OCI-LY3 (cell line): Measurements from ENCODE around the gene ARPC5L.
"Not testable (repeated sequence)": the region's sequence is repeated elsewhere in the genome, so short reads cannot be mapped to it uniquely, and the experiment has no call there.

Source experiments
- H2AFZ ChIP-seq: fragments of 200-600, 300-600 bp; shearing (Covaris generic); 2 replicates; pipeline ENCODE4 v1.6.0; 2014; ENCODE audit warnings: antibody characterized with exemption, low read depth, low read length
- H3K27ac ChIP-seq: fragments of 200-600, 300-600 bp; sonication (generic); 2 replicates; pipeline ENCODE4 v1.5.1; 2014; ENCODE audit warnings: mild to moderate bottlenecking, low read length, moderate library complexity, mixed read lengths
- H3K27me3 ChIP-seq: fragments of 200-600, 300-600 bp; sonication (generic); 2 replicates; pipeline ENCODE4 v1.6.1; 2014; ENCODE audit warnings: low read depth, low read length, mixed read lengths
- H3K36me3 ChIP-seq: fragments of 200-600, 300-600 bp; sonication (generic); replicated peaks from 2 replicates; pipeline ENCODE3; 2014; ENCODE audit warnings: low read depth, low read length, mixed read lengths
- H3K4me1 ChIP-seq: fragments of 300-600, 200-600 bp; sonication (generic); 2 replicates; pipeline ENCODE4 v1.6.1; 2014; ENCODE audit warnings: low read length, mixed read lengths
- H3K4me2 ChIP-seq: fragments of 200-600, 300-600 bp; sonication (generic); 2 replicates; pipeline ENCODE4 v1.6.1; 2014; ENCODE audit warnings: low read length, mixed read lengths
- H3K4me3 ChIP-seq: fragments of 300-600, 200-600 bp; sonication (generic); 2 replicates; pipeline ENCODE4 v1.5.1; 2014; ENCODE audit warnings: antibody characterized with exemption, mild to moderate bottlenecking, low read length, moderate library complexity
- H3K79me2 ChIP-seq: fragments of 300-600, 200-600 bp; shearing (Covaris generic); 2 replicates; pipeline ENCODE4 v1.6.1; 2014; ENCODE audit warnings: mild to moderate bottlenecking, low read length, mixed read lengths
- H3K9ac ChIP-seq: fragments of 300-600, 200-600 bp; shearing (Covaris generic); 2 replicates; pipeline ENCODE4 v1.6.0; 2014; ENCODE audit warnings: mild to moderate bottlenecking, low read length, moderate library complexity
- H3K9me3 ChIP-seq: fragments of 200-600, 300-600 bp; shearing (Covaris generic); 2 replicates; pipeline ENCODE4 v1.6.1; 2014; ENCODE audit warnings: low read length, mixed read lengths; ENCODE audit not compliant: insufficient read depth
- H4K20me1 ChIP-seq: fragments of 200-600, 300-600 bp; sonication (generic); 2 replicates; pipeline ENCODE4 v1.6.1; 2016; ENCODE audit warnings: low read length, mixed read lengths; ENCODE audit not compliant: insufficient read depth
- CTCF ChIP-seq: fragments of 200-600, 300-600 bp; sonication (generic); IDR thresholded peaks from 2 replicates; pipeline ENCODE4 v1.5.1; 2014; ENCODE audit warnings: antibody characterized with exemption, low read length, low read depth
- EZH2phosphoT487 ChIP-seq: fragments of 200-600 bp; shearing (Covaris generic); IDR thresholded peaks from 2 replicates; pipeline ENCODE4 v1.6.1; 2018; ENCODE audit warnings: antibody characterized with exemption, mixed run types, low read depth

The ARPC5L gene

GRCh38 chr9:124914753-124915405 is 52.9 kb downstream of the ARPC5L start:
- Histone ChIP-seq H3K27ac (no peak overlapping the region), H3K4me1 (no peaks in the 10 kb centered on the region), H3K27me3 (no peaks in the 10 kb centered on the region), H3K9ac (no peak overlapping the region), H2AFZ (no peak overlapping the region), H3K36me3 (peaks cover 8% of the 10 kb centered on the region), H4K20me1 (no peaks in the 10 kb centered on the region), H3K9me3 (no peaks in the 10 kb centered on the region), H3K4me3 (no peak overlapping the region), H3K79me2 (no peaks in the 10 kb centered on the region), H3K4me2 (no peak overlapping the region)
- TF ChIP-seq CTCF (no peak), EZH2phosphoT487 (no peak)

- H4K20me1 ChIP-seq, H3K27me3 ChIP-seq, H3K79me2 ChIP-seq, H3K4me3 ChIP-seq, H2AFZ ChIP-seq, H3K9me3 ChIP-seq, H3K4me2 ChIP-seq, H3K9ac ChIP-seq, H3K4me1 ChIP-seq, H3K27ac ChIP-seq: not testable (repeated sequence)
- peaks cover 14% of the 10 kb centered on the region for H3K36me3 ChIP-seq
Observed at GRCh38 chr9:124920394-124920793, 58.5 kb downstream of the ARPC5L start.
